Measurements from ENCODE around the gene MMP14. TPM values are rescaled to one million over a fixed set of nuclear protein-coding genes. Genes with fewer than 3 reads are reported as not detected.

The MMP14 gene
- total RNA-seq, 2 experiments from 2014 or later: 3.1 to 4.9 TPM

- peaks cover 10% of the 10 kb centered on the region for H3K36me3 Mint-ChIP-seq
- peaks cover 7% of the 10 kb centered on the region for H3K9me3 Mint-ChIP-seq
- DNase-seq (no peak), ATAC-seq (ENCODE audit: low read depth) (no peak)
- peaks cover 38% of the 10 kb centered on the region for H3K27me3 Mint-ChIP-seq
- H3K27ac Mint-ChIP-seq: no peak overlapping the region
- H3K4me1 Mint-ChIP-seq: peaks cover 6% of the 10 kb centered on the region
- POLR2A ChIA-PET: no interaction called here
- no peak overlapping the region for H3K4me3 Mint-ChIP-seq
Observed at GRCh38 chr14:22865424-22866405, 29.3 kb downstream of the MMP14 start.

DNA sequence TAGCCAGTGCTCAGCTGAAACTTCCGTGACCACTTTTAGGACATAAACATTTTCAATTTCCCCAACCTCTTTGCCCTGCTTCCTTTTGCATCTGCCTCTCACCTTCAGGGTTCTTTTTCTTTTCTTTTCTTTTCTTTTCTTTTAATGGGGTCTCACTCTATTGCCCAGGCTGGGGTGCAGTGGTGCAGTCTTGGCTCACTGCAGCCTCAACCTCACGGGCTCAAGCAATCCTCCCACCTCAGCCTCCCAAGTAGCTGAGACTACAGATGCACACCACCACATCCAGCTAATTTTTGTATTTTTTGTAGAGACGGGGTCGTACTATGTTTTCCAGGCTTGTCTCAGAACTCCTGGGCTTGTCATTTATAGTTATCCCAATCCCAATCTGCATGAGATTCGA is 30.5 kb downstream of the MMP14 start:
- DNase-seq: no peak
- Mint-ChIP-seq H3K4me1 (peaks cover 12% of the 10 kb centered on the region), H3K9me3 (peaks cover 2% of the 10 kb centered on the region), H3K27ac (no peak overlapping the region), H3K27me3 (peaks cover 27% of the 10 kb centered on the region), H3K36me3 (peaks cover 6% of the 10 kb centered on the region), H3K4me3 (no peak overlapping the region)
- POLR2A ChIA-PET: no interaction called here
- no peak for ATAC-seq (ENCODE audit: low read depth)

DNA sequence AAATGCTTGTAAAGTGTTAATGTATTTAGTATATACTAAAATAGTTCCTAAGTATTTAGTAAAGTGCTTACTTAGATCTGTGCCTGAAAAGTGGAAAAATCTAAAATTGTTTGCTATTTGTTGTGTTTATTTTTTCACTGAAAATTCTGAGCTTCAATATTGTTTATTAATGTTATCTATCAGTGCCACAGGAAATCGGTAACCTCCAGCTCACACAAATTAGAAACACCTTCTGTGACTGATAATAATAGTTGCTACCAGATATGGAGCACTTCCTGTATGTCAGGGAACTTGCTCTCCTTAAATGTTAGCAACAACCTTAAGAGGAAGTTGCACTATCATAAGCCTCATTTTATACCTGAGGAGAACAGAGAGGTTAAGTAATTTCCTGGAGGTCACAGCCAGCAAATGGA is 34.4 kb downstream of the MMP14 start:
- Mint-ChIP-seq H3K4me1 (peaks cover 20% of the 10 kb centered on the region), H3K9me3 (no peaks in the 10 kb centered on the region), H3K36me3 (peaks cover 16% of the 10 kb centered on the region), H3K27me3 (peaks cover 7% of the 10 kb centered on the region), H3K4me3 (peak overlapping the region; percentile 88), H3K27ac (peak overlapping the region; percentile 97)
- peak; percentile 51 for ATAC-seq (ENCODE audit: low read depth)
- POLR2A ChIA-PET: interaction anchor here (0.7 to 4.1 kb wide), 21 partner anchors 9 to 314 kb away, joined by 3 to 27 read pairs (median 4); partner anchors contain the start of genes DAD1, HAUS4, OXA1L and PRMT5
- DNase-seq: no peak

DNA sequence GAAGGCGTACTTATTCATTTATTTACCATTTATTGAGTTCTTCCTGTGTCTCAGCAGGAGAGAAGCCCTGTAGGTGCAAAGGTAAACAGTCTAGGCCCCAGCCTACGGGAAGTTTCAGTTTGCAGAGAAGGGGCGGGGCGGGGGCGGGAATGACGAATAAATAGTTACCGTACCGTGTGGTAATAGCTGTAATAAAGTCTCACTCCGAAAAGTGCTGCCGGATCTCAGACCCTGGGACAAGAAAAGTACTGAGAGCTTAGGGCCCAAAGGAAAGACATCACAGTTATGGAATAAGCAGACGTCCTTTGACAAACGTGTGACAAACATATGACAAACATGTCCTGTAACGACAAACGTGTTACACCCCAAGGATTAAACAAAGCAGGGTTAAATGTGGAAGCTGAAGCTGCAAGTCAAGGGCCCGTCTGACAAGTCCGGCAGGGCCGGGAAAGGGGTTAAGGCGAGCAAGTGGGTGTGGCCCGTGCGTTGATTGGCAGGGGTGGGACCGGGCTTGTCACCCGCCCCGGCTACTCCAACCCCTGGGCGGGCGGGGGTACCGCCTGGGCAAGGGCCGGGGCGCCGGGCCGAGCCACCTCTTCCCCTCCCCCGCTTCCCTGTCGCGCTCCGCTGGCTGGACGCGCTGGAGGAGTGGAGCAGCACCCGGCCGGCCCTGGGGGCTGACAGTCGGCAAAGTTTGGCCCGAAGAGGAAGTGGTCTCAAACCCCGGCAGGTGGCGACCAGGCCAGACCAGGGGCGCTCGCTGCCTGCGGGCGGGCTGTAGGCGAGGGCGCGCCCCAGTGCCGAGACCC is 35.0 kb downstream of the MMP14 start, which contains the start of gene LRP10:
Gene LRP10 (plus strand): TSS at position 517 of the 809 bp plus-strand sequence. CDS start 564 bp downstream, outside the sequence.
- DNase-seq (peak; percentile 84), ATAC-seq (ENCODE audit: low read depth) (peak; percentile 83)
- Mint-ChIP-seq H3K27ac (peak within 1 kb of the TSS; percentile 97), H3K9me3 (no peaks in the 10 kb centered on the region), H3K36me3 (peaks cover 16% of the 10 kb centered on the region), H3K27me3 (peaks cover 2% of the 10 kb centered on the region), H3K4me1 (peaks cover 23% of the 10 kb centered on the region), H3K4me3 (peak within 1 kb of the TSS; percentile 88)
- POLR2A ChIA-PET: interaction anchor here (0.7 to 4.1 kb wide), 26 partner anchors 9 to 314 kb away, joined by 3 to 27 read pairs (median 4); partner anchors contain the start of genes DAD1, HAUS4, OXA1L and PRMT5

GRCh38 chr14:22872033-22872832 is 35.8 kb downstream of the MMP14 start:
- H3K4me3 Mint-ChIP-seq: peak overlapping the region; percentile 88
- peaks cover 23% of the 10 kb centered on the region for H3K4me1 Mint-ChIP-seq
- ATAC-seq (ENCODE audit: low read depth) (peak; percentile 28), DNase-seq (peak; percentile 79)
- H3K27me3 Mint-ChIP-seq: no peaks in the 10 kb centered on the region
- H3K27ac Mint-ChIP-seq: peak overlapping the region; percentile 97
- no peaks in the 10 kb centered on the region for H3K9me3 Mint-ChIP-seq
- H3K36me3 Mint-ChIP-seq: peaks cover 14% of the 10 kb centered on the region
- POLR2A ChIA-PET: interaction anchor here (0.6 to 4.1 kb wide), 22 partner anchors 8 to 434 kb away, joined by 3 to 27 read pairs (median 5); partner anchors contain the start of genes BCL2L2, DAD1, HAUS4 and PRMT5

GRCh38 chr14:22872833-22873520 is 36.6 kb downstream of the MMP14 start:
- Mint-ChIP-seq H3K27me3 (no peaks in the 10 kb centered on the region), H3K36me3 (peaks cover 15% of the 10 kb centered on the region), H3K27ac (peak overlapping the region; percentile 84), H3K4me1 (peaks cover 23% of the 10 kb centered on the region), H3K9me3 (no peaks in the 10 kb centered on the region), H3K4me3 (peak overlapping the region; percentile 85)
- ATAC-seq (ENCODE audit: low read depth) (no peak), DNase-seq (no peak)
- POLR2A ChIA-PET: interaction anchor here (0.6 to 4.1 kb wide), 14 partner anchors 7 to 433 kb away, joined by 3 to 27 read pairs (median 6); partner anchors contain the start of genes BCL2L2, PRMT5, RBM23 and REM2

- POLR2A ChIA-PET: interaction anchor here (0.7 kb wide), 1 partner anchor 44 kb away, joined by 3 read pairs; the partner anchor contains the start of gene RBM23
- H3K27ac Mint-ChIP-seq: no peak overlapping the region
- H3K27me3 Mint-ChIP-seq: no peaks in the 10 kb centered on the region
- no peak overlapping the region for H3K4me3 Mint-ChIP-seq
- no peak for ATAC-seq (ENCODE audit: low read depth)
- peaks cover 22% of the 10 kb centered on the region for H3K4me1 Mint-ChIP-seq
- DNase-seq: no peak
- H3K9me3 Mint-ChIP-seq: no peaks in the 10 kb centered on the region
- peaks cover 20% of the 10 kb centered on the region for H3K36me3 Mint-ChIP-seq
Observed at GRCh38 chr14:22875003-22875747, 38.8 kb downstream of the MMP14 start.

- DNase-seq (no peak), ATAC-seq (ENCODE audit: low read depth) (no peak)
- peaks cover 15% of the 10 kb centered on the region for H3K4me1 Mint-ChIP-seq
- no peak overlapping the region for H3K4me3 Mint-ChIP-seq
- H3K9me3 Mint-ChIP-seq: no peaks in the 10 kb centered on the region
- H3K27me3 Mint-ChIP-seq: no peaks in the 10 kb centered on the region
- H3K27ac Mint-ChIP-seq: no peak overlapping the region
- H3K36me3 Mint-ChIP-seq: peaks cover 20% of the 10 kb centered on the region
- POLR2A ChIA-PET: interaction anchor here (0.7 kb wide), 1 partner anchor 43 kb away, joined by 3 read pairs; the partner anchor contains the start of gene RBM23
Observed at GRCh38 chr14:22875748-22876319, 39.4 kb downstream of the MMP14 start.

DNA sequence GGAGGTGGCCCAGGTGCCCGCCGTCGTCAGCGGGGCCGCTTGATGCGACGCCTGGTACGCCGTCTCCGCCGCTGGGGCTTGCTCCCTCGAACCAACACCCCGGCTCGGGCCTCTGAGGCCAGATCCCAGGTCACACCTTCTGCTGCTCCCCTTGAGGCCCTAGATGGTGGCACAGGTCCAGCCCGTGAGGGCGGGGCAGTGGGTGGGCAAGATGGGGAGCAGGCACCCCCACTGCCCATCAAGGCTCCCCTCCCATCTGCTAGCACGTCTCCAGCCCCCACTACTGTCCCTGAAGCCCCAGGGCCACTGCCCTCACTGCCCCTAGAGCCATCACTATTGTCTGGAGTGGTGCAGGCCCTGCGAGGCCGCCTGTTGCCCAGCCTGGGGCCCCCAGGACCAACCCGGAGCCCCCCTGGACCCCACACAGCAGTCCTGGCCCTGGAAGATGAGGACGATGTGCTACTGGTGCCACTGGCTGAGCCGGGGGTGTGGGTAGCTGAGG is 40.7 kb downstream of the MMP14 start:
- no peaks in the 10 kb centered on the region for H3K27me3 Mint-ChIP-seq
- POLR2A ChIA-PET: no interaction called here
- H3K36me3 Mint-ChIP-seq: peaks cover 20% of the 10 kb centered on the region
- no peaks in the 10 kb centered on the region for H3K9me3 Mint-ChIP-seq
- ATAC-seq (ENCODE audit: low read depth) (no peak), DNase-seq (no peak)
- peaks cover 11% of the 10 kb centered on the region for H3K4me1 Mint-ChIP-seq
- no peak overlapping the region for H3K4me3 Mint-ChIP-seq
- no peak overlapping the region for H3K27ac Mint-ChIP-seq

DNA sequence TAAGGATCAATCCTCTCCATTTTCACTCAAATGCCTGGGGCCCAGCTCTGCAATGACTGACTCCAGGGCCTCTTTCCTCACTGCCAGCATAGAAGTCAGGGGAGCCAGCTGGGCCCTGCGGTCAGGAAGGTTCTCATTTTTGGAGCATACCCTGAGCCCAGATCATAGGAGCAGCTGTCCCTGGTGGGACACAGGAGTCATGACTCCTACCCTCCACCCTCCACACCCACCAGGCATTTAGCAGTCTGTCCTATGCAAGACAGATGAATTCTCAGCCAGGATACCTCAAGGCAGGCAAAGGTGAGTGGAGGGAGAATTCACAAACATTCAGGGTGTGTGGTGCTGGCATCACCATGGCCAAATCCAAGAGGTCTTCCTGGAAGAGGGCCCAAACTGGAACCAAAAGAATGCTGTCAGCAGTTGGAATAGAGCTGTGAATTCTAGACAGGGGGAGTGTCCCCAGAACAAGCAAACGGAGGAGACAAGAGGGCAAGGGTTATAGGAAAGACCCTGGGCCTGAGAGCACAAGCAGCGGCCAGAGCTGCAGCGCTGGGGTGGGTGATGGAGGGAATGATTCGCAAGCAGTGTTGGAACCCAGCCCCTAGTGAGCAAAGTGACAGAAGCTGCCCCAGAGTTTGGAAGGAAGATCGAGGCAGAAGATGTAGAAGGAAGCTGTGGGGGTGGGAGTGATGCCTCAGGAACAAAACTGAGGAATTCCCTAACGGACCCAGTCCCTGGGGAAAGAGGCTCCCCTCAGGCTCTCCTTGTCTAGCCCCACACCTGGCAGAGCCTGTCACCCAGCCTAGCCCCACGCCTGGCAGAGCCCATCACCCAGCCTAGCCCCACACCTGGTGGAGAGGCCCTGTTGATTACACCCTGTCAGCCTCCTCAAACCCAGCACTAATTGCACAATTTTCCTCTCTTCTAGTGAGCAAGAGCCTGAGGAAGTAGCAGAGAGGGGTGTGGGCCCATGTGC is 42.2 kb downstream of the MMP14 start:
- no peaks in the 10 kb centered on the region for H3K9me3 Mint-ChIP-seq
- POLR2A ChIA-PET: interaction anchor here (0.7 to 1.0 kb wide), 2 partner anchors 8 to 14 kb away, joined by 3 read pairs; no protein-coding TSS in a partner anchor
- H3K27me3 Mint-ChIP-seq: peaks cover 8% of the 10 kb centered on the region
- H3K27ac Mint-ChIP-seq: no peak overlapping the region
- peaks cover 6% of the 10 kb centered on the region for H3K4me1 Mint-ChIP-seq
- ATAC-seq (ENCODE audit: low read depth): no peak
- no peak for DNase-seq
- H3K36me3 Mint-ChIP-seq: peaks cover 17% of the 10 kb centered on the region
- no peak overlapping the region for H3K4me3 Mint-ChIP-seq
